Transverse colon (tissue), 4 donors: ENCODE results near the gene PDGFD. TPM values are rescaled to one million over a fixed set of nuclear protein-coding genes. Genes with fewer than 3 reads are reported as not detected.
A peak's percentile ranks its signal among the peaks of the same experiment; 100 is the strongest.

ENCODE experiments used
- DNase-seq: peaks from one replicate; pipeline ENCODE4 v3.0.0-alpha.2; 2019
- H3K27ac ChIP-seq, 4 donors: fragments of 200-600 bp; sonication (generic); 2 replicates each; pipeline ENCODE4 v1.5.1; 2016 to 2018; ENCODE audit warnings: inconsistent platforms in 4 of 4
- H3K27me3 ChIP-seq: fragments of 200-600 bp; sonication (generic); 2 replicates; pipeline ENCODE4 v1.5.1; 2017; ENCODE audit warnings: inconsistent platforms
- H3K36me3 ChIP-seq, 4 donors: fragments of 200-600 bp; sonication (generic); 2 replicates each; pipeline ENCODE4 v1.5.1; 2017 to 2019; ENCODE audit warnings: inconsistent platforms in 4 of 4
- H3K4me1 ChIP-seq, 4 donors: fragments of 200-600 bp; sonication (generic); 2 replicates each; pipeline ENCODE4 v1.5.1; 2017 to 2020; ENCODE audit warnings: inconsistent platforms in 4 of 4
- H3K4me3 ChIP-seq, 4 donors: fragments of 200-600 bp; sonication (generic); 1 replicate in 1 of 4; 2 replicates in 3 of 4; pipeline versions ENCODE4 v1.5.1 to v1.6.1; 2017 to 2019; ENCODE audit warnings: inconsistent platforms in 4 of 4
- H3K9me3 ChIP-seq, 2 donors: fragments of 200-600 bp; sonication (generic); 2 replicates each; pipeline ENCODE4 v1.5.1; 2017 to 2019; ENCODE audit warnings: inconsistent platforms in 2 of 2
- CTCF ChIP-seq, 5 experiments: fragments of 200-600 bp in 3 of 5; fragments of 450-650 bp in 2 of 5; sonication (generic) in 3 of 5; IDR thresholded peaks; 1 replicate in 2 of 5; 2 replicates in 3 of 5; pipeline ENCODE4 v1.5.1; 2016 to 2017; ENCODE audit warnings: antibody characterized with exemption in 5 of 5, inconsistent platforms in 3 of 5, mild to moderate bottlenecking in 2 of 5, moderate library complexity in 1 of 5
- EP300 ChIP-seq: sonication (generic); formaldehyde crosslinking; IDR thresholded peaks from one replicate; pipeline ENCODE4 v1.6.1; 2017; ENCODE audit warnings: antibody characterized with exemption, low read depth
- POLR2A ChIP-seq: fragments of 450-650 bp; IDR thresholded peaks from one replicate; pipeline ENCODE4 v1.6.1; 2016; ENCODE audit warnings: antibody characterized with exemption, mild to moderate bottlenecking, moderate library complexity
- POLR2AphosphoS5 ChIP-seq, 3 donors: sonication (generic); formaldehyde crosslinking; IDR thresholded peaks; one replicate each; pipeline ENCODE4 v1.6.1; 2016; ENCODE audit warnings: antibody characterized with exemption in 3 of 3
- WGBS, 2 donors: methylation state at CpG; one replicate each; pipeline ENCODE4 v1.1.5; 2018; ENCODE audit warnings: low coverage in 1 of 2; 5-methylcytosine and 5-hydroxymethylcytosine counted together
- in situ Hi-C, 4 donors: fragments of 200-750 bp; cut with MboI; loops; one replicate each; pipeline versions ENCODE4 v1.15.0 to v1.15.1; 2017; ENCODE audit warnings: low sequenced_read_pairs in 3 of 4, low pct_ligation_motif_present in 1 of 4, low pct_unique_long_range_greater_than_20kb in 1 of 4
- intact Hi-C: fragments of 100-400 bp; cut with DNase I; formaldehyde crosslinking; loops from one replicate; pipeline ENCODE4 v1.15.1; 2023; ENCODE audit warnings: low total_unique reads
- total RNA-seq, 4 donors: library from RNA; depleted of rRNA; stranded (reverse); fragments of >200 nt; gene quantifications; one replicate each; pipeline ENCODE4 v1.1.0, GENCODE V29; 2016

PDGFD gene
- total RNA-seq = 1 to 10 TPM in 3 of 4 donors, not detected in 1; 2.3 to 6.0 (median 3.8) TPM

GRCh38 chr11:104164028-104164520, at the start of gene PDGFD:
TSS of gene PDGFD (minus strand) at chr11:104164147.
- intact Hi-C loops (no loop called here), in situ Hi-C loops (loop anchor here in 1 of 4 donors (10.0 kb wide), 1 partner anchor 61 kb away; no protein-coding TSS in a partner anchor)
- peaks cover 0 to 16% (median 9%) of the 10 kb centered on the region in 4 donors for H3K4me1 ChIP-seq
- peaks cover 16% of the 10 kb centered on the region for H3K27me3 ChIP-seq
- H3K9me3 ChIP-seq = no peaks in the 10 kb centered on the region
- H3K36me3 ChIP-seq = no peaks in the 10 kb centered on the region
- peak within 1 kb of the TSS in 3 of 4 donors; percentile 31 to 49 (median 32) for H3K4me3 ChIP-seq
- peak in 2 of 5 experiments; percentile 11 to 17 for TF ChIP-seq CTCF (IDR thresholded peaks at IDR 0.05)
- no peak for TF ChIP-seq POLR2A
- 2 to 20% methylated on average over 1 to 36 of the region's 37 CpGs for WGBS, 2 donors
- peak; percentile 22 for DNase-seq
- peak within 1 kb of the TSS in 2 of 4 donors; percentile 7 to 23 for H3K27ac ChIP-seq

GRCh38 chr11:104206936-104207335, 43.0 kb upstream of the PDGFD start:
- in situ Hi-C loops = no loop called here
- Histone ChIP-seq H3K4me1 (no peaks in the 10 kb centered on the region), H3K9me3 (no peaks in the 10 kb centered on the region), H3K4me3 (no peak overlapping the region), H3K36me3 (no peaks in the 10 kb centered on the region), H3K27ac (no peak overlapping the region), H3K27me3 (no peaks in the 10 kb centered on the region)
- intact Hi-C loops = no loop called here
- 64 to 73% methylated on average over 4 of the region's 4 CpGs for WGBS, 2 donors
- no peak for DNase-seq
- TF ChIP-seq EP300 (no peak), CTCF (IDR thresholded peaks at IDR 0.05) (no peak), POLR2AphosphoS5 (IDR thresholded peaks at IDR 0.05) (no peak), POLR2A (no peak)

- H3K27ac ChIP-seq = no peak overlapping the region
- H3K36me3 ChIP-seq = no peaks in the 10 kb centered on the region
- no peaks in the 10 kb centered on the region for H3K9me3 ChIP-seq
- H3K4me3 ChIP-seq = no peak overlapping the region
- in situ Hi-C loops (no loop called here), intact Hi-C loops (no loop called here)
- TF ChIP-seq POLR2A (no peak), POLR2AphosphoS5 (IDR thresholded peaks at IDR 0.05) (no peak), EP300 (no peak), CTCF (IDR thresholded peaks at IDR 0.05) (no peak)
- H3K4me1 ChIP-seq = no peaks in the 10 kb centered on the region
- H3K27me3 ChIP-seq = no peaks in the 10 kb centered on the region
- no peak for DNase-seq
These were observed 41.9 kb upstream of the PDGFD start for GRCh38 chr11:104205838-104206237.

GRCh38 chr11:104200688-104201087, 36.7 kb upstream of the PDGFD start:
- intact Hi-C loops (no loop called here), in situ Hi-C loops (no loop called here)
- no peak for DNase-seq
- Histone ChIP-seq H3K4me3 (no peak overlapping the region), H3K27ac (no peak overlapping the region), H3K9me3 (no peaks in the 10 kb centered on the region), H3K36me3 (no peaks in the 10 kb centered on the region), H3K27me3 (no peaks in the 10 kb centered on the region), H3K4me1 (no peaks in the 10 kb centered on the region)
- TF ChIP-seq POLR2A = no peak
- TF ChIP-seq EP300 = no peak
- no peak for TF ChIP-seq CTCF (IDR thresholded peaks at IDR 0.05)
- no peak for TF ChIP-seq POLR2AphosphoS5 (IDR thresholded peaks at IDR 0.05)
